GM19324 (cell line): ENCODE data around the gene STEAP4.

Source experiments
- ATAC-seq: cut with Tn5 transposase; IDR thresholded peaks from one replicate; pipeline ENCODE4 v1.9.1; 2021; ENCODE audit warnings: mild to moderate bottlenecking, moderate library complexity; ENCODE audit not compliant: unreplicated experiment, low FRiP score

STEAP4 gene

GRCh38 chr7:88306590-88307048 lies at the start of gene STEAP4:
TSS of gene STEAP4 (minus strand) at chr7:88306894. CDS start at chr7:88284269, 22,625 bp downstream.
- no peak for ATAC-seq

GRCh38 chr7:88355011-88355410 lies 48.3 kb upstream of the STEAP4 start:
- ATAC-seq: no peak

DNA sequence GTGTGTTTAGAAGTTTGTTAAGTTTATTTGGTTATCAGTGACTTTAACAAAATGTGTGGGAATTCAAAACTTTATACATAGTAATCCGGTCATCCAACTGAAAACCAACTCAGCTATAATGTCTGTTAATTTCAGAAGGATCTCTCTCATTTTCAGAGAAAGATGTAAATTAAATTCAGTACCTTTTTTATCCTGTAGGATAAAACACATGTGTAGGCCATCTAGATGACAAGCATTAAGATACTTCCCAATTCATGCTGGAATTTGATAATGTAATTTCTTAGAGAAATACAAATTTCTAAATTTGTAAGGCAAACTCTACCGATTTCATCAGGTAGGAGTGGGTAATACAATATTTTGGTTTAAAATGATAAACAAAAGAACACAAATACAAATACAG lies 43.4 kb upstream of the STEAP4 start:
- ATAC-seq: no peak

DNA sequence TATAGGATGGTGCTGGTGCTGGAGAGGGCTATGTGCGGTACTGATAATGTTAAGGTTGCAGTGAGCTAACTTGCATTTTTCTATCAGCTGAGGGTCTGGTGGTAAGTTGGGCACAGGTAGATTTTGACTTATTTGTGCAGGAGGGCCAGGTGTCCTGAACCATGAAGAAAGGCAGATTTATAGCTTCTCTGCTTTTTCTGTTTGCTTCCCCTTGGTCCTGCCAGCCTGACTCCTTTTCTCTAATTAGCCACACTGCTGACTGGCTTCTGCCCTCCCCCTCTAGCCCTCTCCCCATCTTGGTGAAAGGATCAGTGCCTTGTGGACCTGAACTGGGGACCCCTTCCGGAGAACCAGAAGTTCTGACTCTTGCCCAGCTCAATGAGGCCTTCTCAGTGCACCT lies 40.8 kb upstream of the STEAP4 start:
- ATAC-seq: no peak

- ATAC-seq: no peak
These were observed 40.4 kb upstream of the STEAP4 start for GRCh38 chr7:88347090-88347489.

- no peak for ATAC-seq
These were observed 39.7 kb upstream of the STEAP4 start for GRCh38 chr7:88346357-88346756.

DNA sequence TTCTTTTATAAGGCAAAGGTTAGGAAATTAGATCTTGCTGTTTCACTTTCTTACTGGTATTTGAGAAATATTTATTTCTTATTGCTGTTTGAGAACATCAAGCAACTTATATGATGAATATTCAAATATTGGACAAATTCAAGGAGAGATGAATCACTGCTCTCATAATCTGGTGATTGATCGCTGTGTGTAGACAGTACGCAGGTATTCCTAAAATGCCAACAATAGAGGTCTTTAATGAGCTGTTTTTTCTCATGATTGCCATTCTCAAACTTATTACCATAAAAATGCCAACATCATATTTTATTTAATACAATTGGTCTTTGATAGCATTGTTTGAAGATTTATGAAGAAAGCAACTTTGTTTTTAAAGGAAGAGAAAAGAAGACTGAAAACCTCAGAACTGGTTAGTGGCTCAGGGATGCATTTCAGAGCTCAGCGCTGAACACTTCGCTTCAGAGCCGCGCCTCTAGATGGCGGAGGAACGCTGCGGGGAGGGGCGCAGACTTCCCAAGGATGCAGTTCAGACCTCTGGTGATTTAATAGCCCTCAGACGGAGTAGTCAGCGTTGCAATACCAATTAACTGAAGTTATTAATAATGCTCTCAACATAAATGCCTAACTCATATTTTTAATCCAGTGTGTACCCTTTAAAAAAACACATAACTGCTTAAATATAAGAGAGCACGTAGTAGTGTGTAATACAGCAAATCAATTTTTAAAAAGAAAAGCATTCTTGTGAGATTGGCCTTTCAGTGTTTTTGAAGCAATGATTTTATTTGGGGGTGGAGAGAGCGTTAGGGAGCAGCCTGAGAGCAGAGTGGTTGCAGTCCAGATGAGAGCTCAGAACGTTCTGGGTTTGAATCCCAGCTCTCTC lies 38.5 kb upstream of the STEAP4 start:
- ATAC-seq: no peak

DNA sequence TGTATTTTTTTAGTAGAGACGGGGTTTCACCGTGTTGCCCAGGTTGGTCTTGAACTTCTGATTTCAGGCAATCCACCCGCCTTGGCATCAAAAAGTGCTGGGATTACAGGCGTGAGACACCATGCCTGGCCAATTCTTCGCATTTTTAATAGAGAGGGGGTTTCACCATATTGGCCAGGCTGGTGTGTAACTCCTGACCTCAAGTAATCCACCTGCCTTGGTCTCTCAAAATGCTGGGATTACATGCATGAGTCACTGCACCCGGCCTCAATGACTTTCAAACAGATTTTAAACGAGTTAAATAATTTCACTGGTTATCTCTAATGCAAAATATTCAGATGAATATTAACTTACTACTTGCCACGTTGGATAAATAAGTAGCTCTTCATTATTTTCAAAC lies 37.6 kb upstream of the STEAP4 start:
- ATAC-seq: no peak

- ATAC-seq: no peak
These were observed 32.7 kb upstream of the STEAP4 start for GRCh38 chr7:88339195-88339922.

DNA sequence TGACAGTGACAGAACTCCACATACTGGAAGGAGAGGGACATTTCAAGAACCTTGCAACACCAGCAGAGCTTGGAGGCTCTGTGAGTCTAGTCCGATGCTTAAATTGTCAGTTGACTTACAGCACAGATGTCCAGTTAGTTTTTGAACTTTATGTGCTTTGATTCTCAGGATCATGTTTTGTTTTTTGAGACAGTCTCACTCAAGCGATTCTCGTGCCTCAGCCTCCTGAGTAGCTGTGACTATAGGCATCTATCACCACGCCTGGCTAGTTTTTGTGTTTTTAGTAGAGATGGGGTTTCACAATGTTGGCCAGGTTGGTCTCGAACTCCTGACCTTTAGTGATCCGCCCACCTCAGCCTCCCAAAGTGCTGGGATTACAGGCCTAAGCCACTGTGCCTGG lies 31.8 kb upstream of the STEAP4 start:
- no peak for ATAC-seq

DNA sequence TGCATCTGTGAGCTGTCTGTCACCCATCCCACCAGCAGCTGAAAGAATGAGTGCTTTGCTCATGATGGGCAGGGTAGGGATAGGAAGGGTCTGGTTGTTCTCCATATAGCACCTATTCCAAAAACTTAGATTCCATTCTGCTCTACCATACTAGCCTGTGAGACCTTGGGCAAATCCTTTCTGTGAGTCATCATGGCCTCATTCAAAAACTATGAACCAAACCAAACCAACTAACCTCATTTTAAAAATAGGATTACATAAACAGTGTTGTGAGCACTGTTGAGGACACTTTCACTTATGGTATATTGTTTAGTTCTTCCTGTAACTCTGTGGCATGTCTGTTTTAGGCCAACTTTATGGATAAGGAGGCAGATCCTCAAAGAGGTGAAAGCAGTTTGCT lies 30.9 kb upstream of the STEAP4 start:
- ATAC-seq: no peak

- ATAC-seq: no peak
These were observed 24.6 kb upstream of the STEAP4 start for GRCh38 chr7:88331322-88331721.

GRCh38 chr7:88329532-88330463 lies 23.1 kb upstream of the STEAP4 start:
- no peak for ATAC-seq

GRCh38 chr7:88328787-88329186 lies 22.1 kb upstream of the STEAP4 start:
- no peak for ATAC-seq

DNA sequence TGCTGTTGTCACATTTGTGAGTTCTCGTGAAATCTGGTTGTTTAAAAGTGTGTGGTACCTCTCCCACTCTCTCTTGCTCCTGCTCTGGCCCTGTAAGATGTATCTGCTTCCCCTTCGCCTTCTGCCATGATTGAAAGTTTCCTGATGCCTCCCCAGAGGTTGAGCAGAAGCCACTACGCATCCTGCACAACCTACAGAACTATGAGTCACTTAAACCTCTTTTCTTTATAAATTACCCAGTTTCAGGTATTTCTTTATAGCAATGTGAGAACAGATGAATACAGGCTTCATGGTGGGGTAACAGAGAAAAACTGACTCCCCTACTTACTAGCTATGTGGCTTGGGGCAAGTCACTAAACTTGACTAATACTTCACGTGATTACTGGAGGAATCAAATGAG lies 18.0 kb upstream of the STEAP4 start:
- ATAC-seq: no peak

GRCh38 chr7:88322151-88322550 lies 15.5 kb upstream of the STEAP4 start:
- ATAC-seq: no peak

- ATAC-seq: no peak
These were observed 15.0 kb upstream of the STEAP4 start for GRCh38 chr7:88321694-88322093.

DNA sequence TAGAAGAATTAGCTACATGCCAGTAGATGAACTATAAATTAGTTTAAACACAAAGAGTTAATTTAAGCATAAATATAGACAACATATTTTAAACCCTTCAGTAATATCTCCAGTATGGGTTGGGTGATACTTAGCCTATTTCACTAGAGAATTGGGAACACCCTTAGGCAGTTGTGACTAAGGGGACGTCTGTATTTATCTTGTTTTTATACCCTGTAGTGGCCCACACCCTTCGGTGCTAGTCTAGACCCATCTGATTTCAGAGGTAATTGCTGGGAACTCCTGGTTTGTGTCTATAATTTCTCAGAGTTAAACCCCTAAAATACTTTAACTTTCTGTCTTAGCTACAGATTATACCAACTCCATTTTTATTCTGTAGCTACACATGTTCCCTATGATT lies 11.5 kb upstream of the STEAP4 start:
- no peak for ATAC-seq

DNA sequence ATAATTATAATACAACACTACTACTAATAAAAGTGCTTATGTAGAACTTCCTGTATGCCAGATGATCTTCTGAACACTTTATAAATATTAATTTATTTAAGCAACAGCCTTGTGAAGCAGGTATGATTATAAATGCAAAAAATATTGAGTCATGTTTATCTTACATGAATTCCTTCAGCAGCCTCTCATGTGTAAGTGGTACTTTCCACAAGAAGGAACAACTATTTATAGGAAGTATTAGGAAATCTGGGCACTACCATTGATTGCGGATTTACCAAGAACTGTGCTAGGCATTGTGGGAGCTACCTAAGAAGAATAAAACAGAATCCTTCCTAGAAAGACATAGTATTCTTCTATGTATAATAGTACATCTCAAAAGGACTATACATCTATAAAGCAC lies 10.7 kb upstream of the STEAP4 start:
- no peak for ATAC-seq

- no peak for ATAC-seq
These were observed 9.8 kb upstream of the STEAP4 start for GRCh38 chr7:88316456-88316855.

- no peak for ATAC-seq
These were observed 8.8 kb upstream of the STEAP4 start for GRCh38 chr7:88315522-88315921.
